ENCODE results near the gene KCNG2.

KCNG2 gene

GRCh38 chr18:79779700-79780190 is 18.0 kb upstream of the KCNG2 start:
- Histone ChIP-seq H3K27me3 (ENCODE audit: control insufficient read depth, insufficient read depth, low read length) (peaks cover 34% of the 10 kb centered on the region; the same call in 1 of the 2 replicates), H3K4me3 (ENCODE audit: low read depth, low read length) (no peak overlapping the region), H3K27ac (ENCODE audit: low read depth, low read length) (no peak overlapping the region), H3K9me3 (ENCODE audit: control insufficient read depth, insufficient read depth, low read depth, low read length) (no peaks in the 10 kb centered on the region), H3K4me1 (ENCODE audit: control insufficient read depth, insufficient read depth, low read length) (no peaks in the 10 kb centered on the region; the same call in 1 of the 2 replicates), H3K9ac (ENCODE audit: low read length) (no peak overlapping the region), H3K36me3 (ENCODE audit: control insufficient read depth, insufficient read depth, low read length) (no peaks in the 10 kb centered on the region)

GRCh38 chr18:79780547-79780946 is 17.2 kb upstream of the KCNG2 start:
- Histone ChIP-seq H3K36me3 (ENCODE audit: control insufficient read depth, insufficient read depth, low read length) (no peaks in the 10 kb centered on the region), H3K4me3 (ENCODE audit: low read depth, low read length) (no peak overlapping the region), H3K27ac (ENCODE audit: low read depth, low read length) (no peak overlapping the region), H3K4me1 (ENCODE audit: control insufficient read depth, insufficient read depth, low read length) (no peaks in the 10 kb centered on the region; the same call in 1 of the 2 replicates), H3K9ac (ENCODE audit: low read length) (no peak overlapping the region), H3K27me3 (ENCODE audit: control insufficient read depth, insufficient read depth, low read length) (peaks cover 40% of the 10 kb centered on the region; the same call in 1 of the 2 replicates), H3K9me3 (ENCODE audit: control insufficient read depth, insufficient read depth, low read depth, low read length) (no peaks in the 10 kb centered on the region)

GRCh38 chr18:79781331-79781941 is 16.3 kb upstream of the KCNG2 start:
- Histone ChIP-seq H3K9me3 (ENCODE audit: control insufficient read depth, insufficient read depth, low read depth, low read length) (no peaks in the 10 kb centered on the region), H3K4me1 (ENCODE audit: control insufficient read depth, insufficient read depth, low read length) (no peaks in the 10 kb centered on the region; the same call in 1 of the 2 replicates), H3K36me3 (ENCODE audit: control insufficient read depth, insufficient read depth, low read length) (no peaks in the 10 kb centered on the region), H3K27ac (ENCODE audit: low read depth, low read length) (no peak overlapping the region), H3K4me3 (ENCODE audit: low read depth, low read length) (no peak overlapping the region), H3K9ac (ENCODE audit: low read length) (no peak overlapping the region), H3K27me3 (ENCODE audit: control insufficient read depth, insufficient read depth, low read length) (peaks cover 45% of the 10 kb centered on the region)

GRCh38 chr18:79782566-79783308 is 15.0 kb upstream of the KCNG2 start:
- Histone ChIP-seq H3K27me3 (ENCODE audit: control insufficient read depth, insufficient read depth, low read length) (peaks cover 51% of the 10 kb centered on the region), H3K9me3 (ENCODE audit: control insufficient read depth, insufficient read depth, low read depth, low read length) (no peaks in the 10 kb centered on the region), H3K9ac (ENCODE audit: low read length) (no peak overlapping the region), H3K4me3 (ENCODE audit: low read depth, low read length) (no peak overlapping the region), H3K36me3 (ENCODE audit: control insufficient read depth, insufficient read depth, low read length) (no peaks in the 10 kb centered on the region), H3K27ac (ENCODE audit: low read depth, low read length) (no peak overlapping the region), H3K4me1 (ENCODE audit: control insufficient read depth, insufficient read depth, low read length) (no peaks in the 10 kb centered on the region; the same call in 1 of the 2 replicates)

- no peaks in the 10 kb centered on the region; the same call in 1 of the 2 replicates for H3K4me1 ChIP-seq (ENCODE audit: control insufficient read depth, insufficient read depth, low read length)
- H3K36me3 ChIP-seq (ENCODE audit: control insufficient read depth, insufficient read depth, low read length), result no peaks in the 10 kb centered on the region
- H3K27ac ChIP-seq (ENCODE audit: low read depth, low read length), result no peak overlapping the region
- H3K27me3 ChIP-seq (ENCODE audit: control insufficient read depth, insufficient read depth, low read length), result peaks cover 61% of the 10 kb centered on the region
- no peak overlapping the region for H3K4me3 ChIP-seq (ENCODE audit: low read depth, low read length)
- H3K9ac ChIP-seq (ENCODE audit: low read length), result no peak overlapping the region
- no peaks in the 10 kb centered on the region for H3K9me3 ChIP-seq (ENCODE audit: control insufficient read depth, insufficient read depth, low read depth, low read length)
These were observed 13.4 kb upstream of the KCNG2 start for GRCh38 chr18:79784071-79784913.

- Histone ChIP-seq H3K9ac (ENCODE audit: low read length) (no peak overlapping the region), H3K9me3 (ENCODE audit: control insufficient read depth, insufficient read depth, low read depth, low read length) (no peaks in the 10 kb centered on the region), H3K4me3 (ENCODE audit: low read depth, low read length) (no peak overlapping the region), H3K36me3 (ENCODE audit: control insufficient read depth, insufficient read depth, low read length) (no peaks in the 10 kb centered on the region), H3K4me1 (ENCODE audit: control insufficient read depth, insufficient read depth, low read length) (no peaks in the 10 kb centered on the region; the same call in 1 of the 2 replicates), H3K27me3 (ENCODE audit: control insufficient read depth, insufficient read depth, low read length) (peaks cover 70% of the 10 kb centered on the region), H3K27ac (ENCODE audit: low read depth, low read length) (no peak overlapping the region)
These were observed 12.6 kb upstream of the KCNG2 start for GRCh38 chr18:79784965-79785770.

- H3K36me3 ChIP-seq (ENCODE audit: control insufficient read depth, insufficient read depth, low read length), result no peaks in the 10 kb centered on the region
- H3K27ac ChIP-seq (ENCODE audit: low read depth, low read length), result no peak overlapping the region
- H3K9me3 ChIP-seq (ENCODE audit: control insufficient read depth, insufficient read depth, low read depth, low read length), result no peaks in the 10 kb centered on the region
- no peaks in the 10 kb centered on the region; the same call in 1 of the 2 replicates for H3K4me1 ChIP-seq (ENCODE audit: control insufficient read depth, insufficient read depth, low read length)
- H3K4me3 ChIP-seq (ENCODE audit: low read depth, low read length), result no peak overlapping the region
- no peak overlapping the region for H3K9ac ChIP-seq (ENCODE audit: low read length)
- H3K27me3 ChIP-seq (ENCODE audit: control insufficient read depth, insufficient read depth, low read length), result peaks cover 76% of the 10 kb centered on the region
These were observed 11.9 kb upstream of the KCNG2 start for GRCh38 chr18:79785831-79786230.

- H3K27ac ChIP-seq (ENCODE audit: low read depth, low read length), result no peak overlapping the region
- H3K9me3 ChIP-seq (ENCODE audit: control insufficient read depth, insufficient read depth, low read depth, low read length), result no peaks in the 10 kb centered on the region
- no peaks in the 10 kb centered on the region; the same call in 1 of the 2 replicates for H3K4me1 ChIP-seq (ENCODE audit: control insufficient read depth, insufficient read depth, low read length)
- no peaks in the 10 kb centered on the region for H3K36me3 ChIP-seq (ENCODE audit: control insufficient read depth, insufficient read depth, low read length)
- no peak overlapping the region for H3K9ac ChIP-seq (ENCODE audit: low read length)
- H3K4me3 ChIP-seq (ENCODE audit: low read depth, low read length), result no peak overlapping the region
- peaks cover 81% of the 10 kb centered on the region for H3K27me3 ChIP-seq (ENCODE audit: control insufficient read depth, insufficient read depth, low read length)
These were observed 11.4 kb upstream of the KCNG2 start for GRCh38 chr18:79786304-79786703.

GRCh38 chr18:79786786-79787526 is 10.8 kb upstream of the KCNG2 start:
- peaks cover 88% of the 10 kb centered on the region for H3K27me3 ChIP-seq (ENCODE audit: control insufficient read depth, insufficient read depth, low read length)
- H3K4me3 ChIP-seq (ENCODE audit: low read depth, low read length), result no peak overlapping the region
- H3K9me3 ChIP-seq (ENCODE audit: control insufficient read depth, insufficient read depth, low read depth, low read length), result no peaks in the 10 kb centered on the region
- H3K4me1 ChIP-seq (ENCODE audit: control insufficient read depth, insufficient read depth, low read length), result no peaks in the 10 kb centered on the region; the same call in 1 of the 2 replicates
- no peak overlapping the region for H3K9ac ChIP-seq (ENCODE audit: low read length)
- H3K36me3 ChIP-seq (ENCODE audit: control insufficient read depth, insufficient read depth, low read length), result no peaks in the 10 kb centered on the region
- no peak overlapping the region for H3K27ac ChIP-seq (ENCODE audit: low read depth, low read length)

GRCh38 chr18:79787527-79787864 is 10.2 kb upstream of the KCNG2 start:
- Histone ChIP-seq H3K9ac (ENCODE audit: low read length) (no peak overlapping the region), H3K27me3 (ENCODE audit: control insufficient read depth, insufficient read depth, low read length) (peaks cover 93% of the 10 kb centered on the region), H3K4me3 (ENCODE audit: low read depth, low read length) (no peak overlapping the region), H3K36me3 (ENCODE audit: control insufficient read depth, insufficient read depth, low read length) (no peaks in the 10 kb centered on the region), H3K4me1 (ENCODE audit: control insufficient read depth, insufficient read depth, low read length) (no peaks in the 10 kb centered on the region; the same call in 1 of the 2 replicates), H3K27ac (ENCODE audit: low read depth, low read length) (no peak overlapping the region), H3K9me3 (ENCODE audit: control insufficient read depth, insufficient read depth, low read depth, low read length) (no peaks in the 10 kb centered on the region)
